HEK293 (cell line): ENCODE results near the gene TXNL1.

Source experiments
- ZNF48 ChIP-seq: fragments of 450-650 bp; formaldehyde crosslinking; IDR thresholded peaks from 2 replicates; pipeline ENCODE4 v1.5.1; 2016; ENCODE audit warnings: missing biosample characterization, missing genetic modification characterization
- TF ChIP-seq, protein P1 (sequence below): fragments of 450-650 bp; formaldehyde crosslinking; IDR thresholded peaks from 2 replicates; pipeline ENCODE4 v1.5.1; 2017; ENCODE audit warnings: missing biosample characterization, mild to moderate bottlenecking, missing genetic modification characterization, moderate library complexity

DNA sequence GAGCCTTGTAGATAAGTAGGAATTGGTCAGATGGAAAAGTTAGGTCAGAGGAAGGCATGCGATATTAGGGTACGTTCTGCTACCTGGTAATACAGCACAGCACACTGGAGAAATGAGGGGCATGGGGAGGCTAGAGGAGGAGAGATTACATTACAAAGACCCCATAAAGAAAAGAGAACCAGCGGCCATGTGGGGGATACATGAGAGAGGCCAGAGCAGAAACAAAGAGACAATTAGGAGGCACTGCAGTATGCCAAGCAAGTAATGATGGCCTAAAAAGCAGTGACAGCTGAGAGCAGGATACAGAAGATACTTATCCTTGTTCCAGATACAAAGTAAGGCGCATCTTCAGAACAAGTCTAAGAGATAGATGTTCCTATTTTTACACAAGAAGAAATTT is 40.0 kb downstream of the TXNL1 start:
- TF ChIP-seq ZNF48 (tag by site-specific recombination), result no peak
- TF ChIP-seq, protein P1, sequence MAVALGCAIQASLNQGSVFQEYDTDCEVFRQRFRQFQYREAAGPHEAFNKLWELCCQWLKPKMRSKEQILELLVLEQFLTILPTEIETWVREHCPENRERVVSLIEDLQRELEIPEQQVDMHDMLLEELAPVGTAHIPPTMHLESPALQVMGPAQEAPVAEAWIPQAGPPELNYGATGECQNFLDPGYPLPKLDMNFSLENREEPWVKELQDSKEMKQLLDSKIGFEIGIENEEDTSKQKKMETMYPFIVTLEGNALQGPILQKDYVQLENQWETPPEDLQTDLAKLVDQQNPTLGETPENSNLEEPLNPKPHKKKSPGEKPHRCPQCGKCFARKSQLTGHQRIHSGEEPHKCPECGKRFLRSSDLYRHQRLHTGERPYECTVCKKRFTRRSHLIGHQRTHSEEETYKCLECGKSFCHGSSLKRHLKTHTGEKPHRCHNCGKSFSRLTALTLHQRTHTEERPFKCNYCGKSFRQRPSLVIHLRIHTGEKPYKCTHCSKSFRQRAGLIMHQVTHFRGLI (tag by site-specific recombination), result no peak
